Measurements from ENCODE around the gene MAGEA2. TPM values are rescaled to one million over a fixed set of nuclear protein-coding genes. Genes with fewer than 3 reads are reported as not detected.
"Not testable (repeated sequence)": the region's sequence is repeated elsewhere in the genome, so short reads cannot be mapped to it uniquely, and the experiment has no call there.

MAGEA2 gene
- total RNA-seq (2011; cell fraction: chromatin; rRNA removed; ENCODE audit: low replicate concordance) = 29.4 and 45.2 TPM in 2 replicates
- total RNA-seq (2011; cell fraction: nucleolus; rRNA removed) = 32.8 and 33.7 TPM in 2 replicates
- 30.2 and 34.1 TPM in 2 replicates for total RNA-seq (2011; cell fraction: nucleoplasm; rRNA removed)
- total RNA-seq (2014; rRNA removed) (39.7 and 43.0 TPM in 2 replicates), total RNA-seq (2014; rRNA removed; fragmentation: Illumina TruSeq; extraction: Trizol) (34.9 and 35.6 TPM in 2 replicates), total RNA-seq (2015; rRNA removed; fragmentation: Illumina TruSeq; extraction: Trizol) (33.0 and 37.1 TPM in 2 replicates), total RNA-seq (2021) (23.5 and 27.5 TPM in 2 replicates), polyA plus RNA-seq (2011; rRNA removed) (48.5 and 80.3 TPM in 2 replicates), polyA plus RNA-seq (2014; fragmentation: Illumina TruSeq; extraction: Trizol) (30.5 and 38.8 TPM in 2 replicates), polyA plus RNA-seq (2014; fragmentation: Nextera tagmentation; extraction: Ambion mirVana) (10 to 100 TPM; 18.6 to 32.5 TPM), polyA plus RNA-seq (2014; rRNA removed) (45.1 and 45.2 TPM in 2 replicates), polyA minus RNA-seq (2011; rRNA and poly(A)+ RNA removed) (21.4 and 46.7 TPM in 2 replicates), Bru-seq, nascent RNA (percentile 16 among the genes with signal in this experiment), BruChase-seq, experiment 1, labeled RNA remaining after a 2-hour chase (percentile 25 among the genes with signal in this experiment), BruChase-seq, experiment 2, labeled RNA remaining after a 6-hour chase (percentile 31 among the genes with signal in this experiment)
- 25.9 and 66.5 TPM in 2 replicates for polyA plus RNA-seq (2011; cell fraction: cytosol; rRNA removed)
- 56.9 and 88.0 TPM in 2 replicates for polyA plus RNA-seq (2011; cell fraction: nucleus; rRNA removed)
- polyA plus RNA-seq (2012) = 36.5 and 43.6 TPM in 2 replicates
- 15.7 and 23.9 TPM in 2 replicates for polyA minus RNA-seq (2011; cell fraction: cytosol; rRNA and poly(A)+ RNA removed)
- 13.5 and 36.5 TPM in 2 replicates for polyA minus RNA-seq (2011; cell fraction: nucleus; rRNA and poly(A)+ RNA removed)
- long read RNA-seq, experiment 1, transcript MAGEA2-209 (6 exons, 2,025 nt) = minor isoform, 6 of 142 reads
- long read RNA-seq, experiment 1, transcript MAGEA2-202 (2 exons, 1,662 nt) = minor isoform, 6 of 142 reads
- long read RNA-seq, experiment 1, transcript MAGEA2-204 (3 exons, 1,728 nt) = minor isoform, 9 of 142 reads
- long read RNA-seq, experiment 1, transcript MAGEA2-201 (4 exons, 1,830 nt) = major isoform, 21 of 142 reads
- long read RNA-seq, experiment 1, partial matches to known transcripts = 21 of 142 reads
- long read RNA-seq, experiment 1, other reads (novel, unspliced or antisense) = 70 of 142 reads
- long read RNA-seq, experiment 2, partial matches to known transcripts = 12 of 37 reads
- long read RNA-seq, experiment 2, other reads (novel, unspliced or antisense) = 18 of 37 reads
- long read RNA-seq, experiment 3, transcript MAGEA2-201 (4 exons, 1,830 nt) = major isoform, 7 of 42 reads
- long read RNA-seq, experiment 3, transcript MAGEA2-202 (2 exons, 1,662 nt) = minor isoform, 5 of 42 reads
- long read RNA-seq, experiment 3, transcript MAGEA2-209 (6 exons, 2,025 nt) = major isoform, 7 of 42 reads
- long read RNA-seq, experiment 3, partial matches to known transcripts = 4 of 42 reads
- long read RNA-seq, experiment 3, other reads (novel, unspliced or antisense) = 13 of 42 reads

GRCh38 chrX:152753686-152754650, at the start of gene MAGEA2:
Gene MAGEA2, minus strand, starts transcription at chrX:152753842. Its CDS starts 2,479 bp downstream, at chrX:152751363.
- H3K4me2 ChIP-seq (ENCODE audit: insufficient read depth, low read length); CTCF ChIA-PET (ENCODE audit: low intra/inter-chr PET ratio); H3K79me2 ChIP-seq (ENCODE audit: control insufficient read depth, insufficient read depth, low read length); H4K20me1 ChIP-seq (replicated peaks; ENCODE audit: control insufficient read depth, insufficient read depth, low read length); H3K36me3 ChIP-seq (ENCODE audit: control insufficient read depth, insufficient read depth, low read length); H3K27ac ChIP-seq (ENCODE audit: extremely low read depth, low read depth, low read length); H3K4me1 ChIP-seq (replicated peaks in 1 of 2; ENCODE audit: control insufficient read depth in 2 of 2, insufficient read depth in 2 of 2, low read length in 2 of 2); H3K9me1 ChIP-seq (ENCODE audit: control insufficient read depth, insufficient read depth, low read length); FAIRE-seq; in situ Hi-C loops (cut with MboI); H2AFZ ChIP-seq (ENCODE audit: low read depth, low read length); POLR2A ChIA-PET; DNase-seq (ENCODE audit: extremely low read depth in 1 of 4, low spot score in 3 of 4); H3K27me3 ChIP-seq (ENCODE audit: control insufficient read depth in 2 of 2, insufficient read depth in 2 of 2, low read length in 2 of 2); H3K9ac ChIP-seq (ENCODE audit: insufficient read depth in 1 of 2, low read depth in 2 of 2, low read length in 2 of 2); intact Hi-C loops (cut with micrococcal nuclease); H3K4me3 ChIP-seq; H3K9me3 ChIP-seq (replicated peaks; ENCODE audit: control insufficient read depth, insufficient read depth, low read depth, low read length); BruUV-seq (replicated peaks): not testable (repeated sequence)
- ATAC-seq = peak; percentile 87
- no CpG with 5 or more reads among the region's 35 CpGs for WGBS (ENCODE audit: insufficient coverage, low coverage, missing lambda C conversion rate)
